Mesenchymal stem cell (in vitro differentiated cells and primary cell): ENCODE results near the gene INSRR.
A peak's percentile ranks its signal among the peaks of the same experiment; 100 is the strongest.

ENCODE experiments used
- DNase-seq: peaks from one replicate; pipeline ENCODE4 v3.0.0-alpha.2; 2013
- H2AFZ ChIP-seq: one replicate; pipeline ENCODE4 v1.6.1; 2013; ENCODE audit warnings: low read depth, mild to moderate bottlenecking, control low read depth, inconsistent platforms, low read length, moderate library complexity
- H2AK5ac ChIP-seq: 2 replicates; pipeline ENCODE4 v1.6.1; 2013; ENCODE audit warnings: low read length, moderate library complexity, mild to moderate bottlenecking, inconsistent platforms; ENCODE audit not compliant: severe bottlenecking
- H2BK120ac ChIP-seq: one replicate; pipeline ENCODE4 v1.6.1; 2013; ENCODE audit warnings: low read depth, mild to moderate bottlenecking, inconsistent platforms, low read length, moderate library complexity
- H2BK12ac ChIP-seq, 2 experiments: one replicate each; pipeline ENCODE4 v1.6.1; 2013; ENCODE audit warnings: inconsistent platforms in 2 of 2, low read length in 2 of 2, mild to moderate bottlenecking in 2 of 2, moderate library complexity in 2 of 2, control low read depth in 1 of 2
- H2BK15ac ChIP-seq: one replicate; pipeline ENCODE4 v1.6.1; 2013; ENCODE audit warnings: mild to moderate bottlenecking, low read depth, inconsistent platforms; ENCODE audit not compliant: poor library complexity, severe bottlenecking
- H2BK5ac ChIP-seq: 2 replicates; pipeline ENCODE4 v1.6.1; 2013; ENCODE audit warnings: low read depth, mild to moderate bottlenecking, low read length, control low read depth, inconsistent platforms; ENCODE audit not compliant: poor library complexity, severe bottlenecking
- H3K14ac ChIP-seq, 2 experiments: one replicate each; pipeline ENCODE4 v1.6.1; 2013; ENCODE audit warnings: inconsistent platforms in 2 of 2, low read length in 2 of 2, control low read depth in 1 of 2, mild to moderate bottlenecking in 1 of 2, moderate library complexity in 1 of 2
- H3K18ac ChIP-seq, 2 experiments: one replicate each; pipeline ENCODE4 v1.6.1; 2013; ENCODE audit warnings: inconsistent platforms in 2 of 2, low read length in 2 of 2, control low read depth in 1 of 2, low read depth in 1 of 2, mild to moderate bottlenecking in 1 of 2
- H3K23ac ChIP-seq, 2 experiments: one replicate each; pipeline ENCODE4 v1.6.1; 2013; ENCODE audit warnings: inconsistent platforms in 2 of 2, low read length in 2 of 2, mild to moderate bottlenecking in 2 of 2, moderate library complexity in 2 of 2, control low read depth in 1 of 2
- H3K27ac ChIP-seq: 2 replicates; pipeline ENCODE4 v1.5.1; 2013; ENCODE audit warnings: mild to moderate bottlenecking, moderate library complexity, low read length, control low read depth, inconsistent platforms; ENCODE audit not compliant: poor library complexity, severe bottlenecking
- H3K27me3 ChIP-seq, 2 experiments: 2 replicates each; pipeline versions ENCODE4 v1.6.1 to v1.7.0; 2013; ENCODE audit warnings: low read length in 2 of 2, mild to moderate bottlenecking in 2 of 2, moderate library complexity in 2 of 2, control low read depth in 1 of 2, inconsistent platforms in 1 of 2; ENCODE audit not compliant: control insufficient read depth in 1 of 2, insufficient read depth in 1 of 2
- H3K36me3 ChIP-seq, 2 experiments: 2 replicates each; pipeline versions ENCODE4 v1.6.1 to v1.7.0; 2013; ENCODE audit warnings: low read length in 2 of 2, control low read depth in 1 of 2, inconsistent platforms in 1 of 2, low read depth in 1 of 2, mild to moderate bottlenecking in 1 of 2; ENCODE audit not compliant: insufficient read depth in 2 of 2, control insufficient read depth in 1 of 2
- H3K4ac ChIP-seq, 2 experiments: one replicate each; pipeline ENCODE4 v1.6.1; 2013; ENCODE audit warnings: inconsistent platforms in 2 of 2, low read length in 2 of 2, mild to moderate bottlenecking in 2 of 2, moderate library complexity in 2 of 2, control low read depth in 1 of 2, low read depth in 1 of 2
- H3K4me1 ChIP-seq: 2 replicates; pipeline ENCODE4 v1.6.1; 2013; ENCODE audit warnings: low read depth, low read length, control low read depth; ENCODE audit not compliant: control insufficient read depth, insufficient read depth
- H3K4me2 ChIP-seq: 2 replicates; pipeline ENCODE4 v1.6.1; 2013; ENCODE audit warnings: low read length, mild to moderate bottlenecking, inconsistent platforms; ENCODE audit not compliant: poor library complexity, severe bottlenecking
- H3K4me3 ChIP-seq, 2 experiments: 2 replicates each; pipeline versions ENCODE4 v1.5.1 to v1.7.0; 2013; ENCODE audit warnings: low read length in 2 of 2, mild to moderate bottlenecking in 2 of 2, control low read depth in 1 of 2, low read depth in 1 of 2; ENCODE audit not compliant: insufficient read depth in 1 of 2
- H3K79me1 ChIP-seq: replicated peaks from 2 replicates; pipeline ENCODE4 v1.6.1; 2013; ENCODE audit warnings: mild to moderate bottlenecking, control low read depth, low read length, inconsistent platforms; ENCODE audit not compliant: poor library complexity, severe bottlenecking
- H3K9ac ChIP-seq: 2 replicates; pipeline ENCODE4 v1.7.0; 2013; ENCODE audit warnings: mild to moderate bottlenecking, low read length, moderate library complexity
- H3K9me3 ChIP-seq: 2 replicates; pipeline ENCODE4 v1.7.0; 2013; ENCODE audit warnings: mild to moderate bottlenecking, low read length; ENCODE audit not compliant: control insufficient read depth
- H4K8ac ChIP-seq: one replicate; pipeline ENCODE4 v1.6.1; 2013; ENCODE audit warnings: inconsistent platforms, mild to moderate bottlenecking, low read length, moderate library complexity
- H4K91ac ChIP-seq: one replicate; pipeline ENCODE4 v1.6.1; 2013; ENCODE audit warnings: mild to moderate bottlenecking, low read length, inconsistent platforms
- WGBS: methylation state at CpG from one replicate; pipeline ENCODE4 v1.1.7; 2013; ENCODE audit warnings: mixed read lengths; 5-methylcytosine and 5-hydroxymethylcytosine counted together

The INSRR gene

GRCh38 chr1:156905176-156905575 lies 46.3 kb upstream of the INSRR start:
- no peak overlapping the region for H3K14ac ChIP-seq
- H3K4me3 ChIP-seq = no peak overlapping the region
- H3K23ac ChIP-seq = no peak overlapping the region
- H3K18ac ChIP-seq = no peak overlapping the region
- no peak overlapping the region for H4K91ac ChIP-seq
- H3K36me3 ChIP-seq = peaks cover 0 to 53% of the 10 kb centered on the region in 2 experiments
- peaks cover 60% of the 10 kb centered on the region for H3K79me1 ChIP-seq
- no peak overlapping the region for H3K4me2 ChIP-seq
- no peaks in the 10 kb centered on the region for H3K27me3 ChIP-seq
- no peak overlapping the region for H3K4ac ChIP-seq
- no peak overlapping the region for H2AFZ ChIP-seq
- no peak overlapping the region for H2BK15ac ChIP-seq
- peaks cover 40% of the 10 kb centered on the region for H3K4me1 ChIP-seq
- H3K9ac ChIP-seq = no peak overlapping the region
- no peak overlapping the region for H2BK5ac ChIP-seq
- WGBS = 87% methylated on average over 16 of the region's 16 CpGs
- no peaks in the 10 kb centered on the region for H3K9me3 ChIP-seq
- no peak overlapping the region for H4K8ac ChIP-seq
- no peak for DNase-seq
- no peak overlapping the region for H2BK12ac ChIP-seq
- H3K27ac ChIP-seq = no peak overlapping the region
- no peak overlapping the region for H2BK120ac ChIP-seq
- no peak overlapping the region for H2AK5ac ChIP-seq

DNA sequence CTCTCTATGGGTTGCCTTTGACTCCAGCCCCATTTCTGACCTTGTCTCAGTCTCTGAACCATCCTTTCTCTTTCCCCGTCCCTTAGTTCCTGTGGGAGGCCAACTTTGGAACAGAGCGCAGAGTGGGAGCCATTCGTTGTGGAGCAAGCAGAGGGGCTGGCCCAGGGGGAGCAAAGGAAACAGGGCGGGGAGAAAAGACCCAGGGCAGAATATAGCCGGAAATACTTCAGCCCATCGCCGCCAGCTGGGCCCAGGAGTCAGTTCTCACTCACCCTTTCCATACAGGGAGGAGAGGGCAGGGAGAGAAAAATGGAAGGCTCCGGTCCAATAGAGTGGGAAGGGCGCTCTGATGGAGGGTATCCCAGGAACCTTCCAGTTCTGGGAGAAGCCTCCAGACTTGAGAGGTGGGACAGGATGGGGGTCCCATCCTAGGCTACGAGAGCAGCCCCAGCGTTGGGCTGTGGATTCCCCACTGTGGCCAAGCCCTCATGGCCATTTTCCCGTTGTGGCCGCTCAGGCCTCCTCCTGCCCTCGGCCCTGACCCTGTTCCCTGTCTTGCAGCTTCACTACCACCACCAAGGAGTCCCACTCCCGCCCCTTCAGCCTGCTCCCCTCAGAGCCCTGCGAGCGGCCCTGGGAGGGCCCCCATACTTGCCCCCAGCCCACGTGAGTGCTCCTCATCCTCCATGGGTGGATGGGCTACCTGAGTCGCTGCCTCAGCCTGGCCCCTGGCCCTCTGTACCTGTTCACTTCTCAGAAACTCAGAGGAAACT lies 45.5 kb upstream of the INSRR start:
- no peak overlapping the region for H3K4ac ChIP-seq
- no peak overlapping the region for H3K4me3 ChIP-seq
- no peak overlapping the region for H3K27ac ChIP-seq
- no peaks in the 10 kb centered on the region for H3K9me3 ChIP-seq
- H2BK120ac ChIP-seq = no peak overlapping the region
- H4K8ac ChIP-seq = no peak overlapping the region
- H3K27me3 ChIP-seq = no peaks in the 10 kb centered on the region
- no peak overlapping the region for H4K91ac ChIP-seq
- H3K4me1 ChIP-seq = peaks cover 37% of the 10 kb centered on the region
- no peak overlapping the region for H3K9ac ChIP-seq
- no peak for DNase-seq
- H2AK5ac ChIP-seq = no peak overlapping the region
- no peak overlapping the region for H2BK5ac ChIP-seq
- no peak overlapping the region for H3K4me2 ChIP-seq
- H2BK12ac ChIP-seq = no peak overlapping the region
- no peak overlapping the region for H3K18ac ChIP-seq
- 95% methylated on average over 15 of the region's 19 CpGs for WGBS
- no peak overlapping the region for H3K14ac ChIP-seq
- peaks cover 0 to 45% of the 10 kb centered on the region in 2 experiments for H3K36me3 ChIP-seq
- no peak overlapping the region for H2BK15ac ChIP-seq
- H3K79me1 ChIP-seq = peaks cover 57% of the 10 kb centered on the region
- no peak overlapping the region for H2AFZ ChIP-seq
- H3K23ac ChIP-seq = no peak overlapping the region

DNA sequence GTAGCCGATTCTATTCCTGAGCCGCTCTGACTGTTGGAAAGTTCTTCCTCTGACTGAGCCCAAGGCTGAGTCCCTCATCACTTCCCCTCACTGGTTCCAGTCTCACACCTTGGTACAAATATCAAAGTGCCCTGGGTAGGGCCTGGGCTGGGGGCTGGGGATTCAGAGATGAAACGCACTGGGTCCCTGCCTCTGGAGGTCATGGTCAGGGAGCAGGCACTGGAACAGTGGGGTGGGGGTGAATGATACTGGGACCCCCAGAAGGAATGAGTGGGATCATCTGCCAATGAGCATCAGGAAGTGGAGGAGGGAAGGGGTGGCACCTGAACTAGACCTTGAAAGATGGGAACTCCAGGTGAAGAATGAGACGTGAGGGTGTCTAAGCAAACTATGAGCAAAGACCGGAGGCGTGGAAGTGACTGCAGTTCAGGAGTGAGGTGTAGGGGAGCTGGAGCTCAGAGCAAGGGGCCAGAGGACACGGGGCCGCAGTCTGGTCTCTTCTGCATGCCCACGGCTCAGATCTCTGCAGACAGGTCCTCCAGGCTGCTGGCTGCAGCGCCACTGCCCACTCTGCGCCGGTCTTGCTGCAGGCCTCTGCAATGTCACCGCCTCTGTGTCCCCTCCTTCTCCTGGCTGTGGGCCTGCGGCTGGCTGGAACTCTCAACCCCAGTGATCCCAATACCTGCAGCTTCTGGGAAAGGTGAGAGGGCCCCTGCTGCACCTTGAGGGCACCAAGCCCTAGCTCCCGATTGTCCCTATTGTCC lies 44.6 kb upstream of the INSRR start:
- Histone ChIP-seq H2BK5ac (no peak overlapping the region), H3K36me3 (peaks cover 0 to 36% of the 10 kb centered on the region in 2 experiments), H3K4me2 (no peak overlapping the region), H3K9ac (no peak overlapping the region), H4K91ac (no peak overlapping the region), H4K8ac (no peak overlapping the region), H3K27me3 (no peaks in the 10 kb centered on the region), H2AK5ac (no peak overlapping the region), H3K4me1 (peaks cover 41% of the 10 kb centered on the region), H3K4me3 (no peak overlapping the region), H3K79me1 (peaks cover 57% of the 10 kb centered on the region), H2BK120ac (no peak overlapping the region), H3K4ac (no peak overlapping the region), H2AFZ (no peak overlapping the region), H3K27ac (no peak overlapping the region), H2BK15ac (no peak overlapping the region), H3K9me3 (no peaks in the 10 kb centered on the region), H3K23ac (no peak overlapping the region), H2BK12ac (peak overlapping the region in 1 of 2 experiments; percentile 10), H3K18ac (no peak overlapping the region), H3K14ac (no peak overlapping the region)
- WGBS = 94% methylated on average over 15 of the region's 15 CpGs
- no peak for DNase-seq
